Urinary bladder (tissue), 4 donors: ENCODE results near the gene MXD4. TPM values are rescaled to one million over a fixed set of nuclear protein-coding genes. Genes with fewer than 3 reads are reported as not detected.
"Not testable (repeated sequence)": the region's sequence is repeated elsewhere in the genome, so short reads cannot be mapped to it uniquely, and the experiment has no call there.

Experiments used
- DNase-seq: peaks from one replicate; pipeline ENCODE4 v3.0.0-alpha.2; 2015; ENCODE audit errors: extremely low spot score
- H3K27ac ChIP-seq: one replicate; pipeline ENCODE4 v1.5.1; 2013; ENCODE audit warnings: low read depth, mild to moderate bottlenecking, moderate library complexity
- H3K36me3 ChIP-seq: one replicate; pipeline ENCODE4 v1.6.1; 2013; ENCODE audit warnings: mild to moderate bottlenecking, moderate library complexity; ENCODE audit not compliant: insufficient read depth
- H3K4me1 ChIP-seq: one replicate; pipeline ENCODE4 v1.6.1; 2013; ENCODE audit warnings: mild to moderate bottlenecking, moderate library complexity; ENCODE audit not compliant: insufficient read depth
- H3K4me3 ChIP-seq: one replicate; pipeline ENCODE4 v1.5.1; 2013; ENCODE audit warnings: low read depth, low read length
- WGBS: extraction: QIAGEN DNeasy Blood & Tissue Kit; methylation state at CpG from one replicate; pipeline ENCODE4 v1.1.7; 2013; 5-methylcytosine and 5-hydroxymethylcytosine counted together
- polyA plus RNA-seq: library from polyadenylated mRNA; stranded (reverse); fragments of 200-250 nt; gene quantifications from one replicate; pipeline ENCODE4 v1.2.3, GENCODE V29; 2013
- total RNA-seq: library from RNA; depleted of rRNA; stranded (reverse); fragments of >200 nt; gene quantifications from one replicate; pipeline ENCODE4 v1.2.3, GENCODE V29; 2014
- donor health status: healthy with polysubstance abuse.
- donor health status: healthy.

MXD4 gene
- total and polyA plus RNA-seq, 2 donors = 27.3 to 55.2 TPM

GRCh38 chr4:2241410-2242353 is 20.2 kb downstream of the MXD4 start, which contains the start of the genes HAUS3 and POLN:
TSS of gene HAUS3 (minus strand) at chr4:2242121. CDS start at chr4:2240946, 1,175 bp downstream.
TSS of gene POLN (minus strand) at chr4:2242121. CDS start at chr4:2229231, 12,890 bp downstream.
- Histone ChIP-seq H3K4me1 (no peaks in the 10 kb centered on the region), H3K4me3 (peak within 1 kb of the TSS; percentile 84), H3K36me3 (no peaks in the 10 kb centered on the region), H3K27ac (peak within 1 kb of the TSS; percentile 51)
- under 1% methylated on average over 88 of the region's 88 CpGs for WGBS
- DNase-seq = peak; percentile 93

DNA sequence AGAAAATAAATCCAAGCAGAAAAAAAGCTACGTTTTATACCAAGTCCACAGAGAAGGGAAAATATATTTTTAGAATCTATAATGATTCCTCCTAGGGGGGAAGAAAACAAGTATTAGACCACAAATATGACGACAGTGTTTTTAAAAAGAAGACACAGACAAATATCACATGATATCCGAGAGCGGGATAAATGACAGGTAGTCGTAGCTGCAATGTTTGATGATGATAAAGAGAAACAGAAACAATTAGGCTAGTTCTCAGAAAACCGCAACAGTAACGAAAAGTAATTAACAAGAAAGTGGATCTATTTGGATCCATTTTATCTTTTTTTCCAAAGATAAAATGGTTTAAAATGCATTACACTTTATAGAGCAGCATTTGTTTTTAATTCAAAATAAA is 20.9 kb downstream of the MXD4 start:
- H3K36me3 ChIP-seq = no peaks in the 10 kb centered on the region
- WGBS = 9% methylated on average over 7 of the region's 7 CpGs
- no peak overlapping the region for H3K27ac ChIP-seq
- peak overlapping the region; percentile 84 for H3K4me3 ChIP-seq
- DNase-seq = no peak
- H3K4me1 ChIP-seq = no peaks in the 10 kb centered on the region

- 64% methylated on average over 3 of the region's 3 CpGs for WGBS
- H3K36me3 ChIP-seq = no peaks in the 10 kb centered on the region
- no peak overlapping the region for H3K4me3 ChIP-seq
- no peak overlapping the region for H3K27ac ChIP-seq
- DNase-seq = no peak
- H3K4me1 ChIP-seq = no peaks in the 10 kb centered on the region
These were observed 24.8 kb downstream of the MXD4 start for GRCh38 chr4:2236944-2237666.

GRCh38 chr4:2231082-2231481 is 30.8 kb downstream of the MXD4 start:
- WGBS = 98% methylated on average over 6 of the region's 6 CpGs
- H3K36me3 ChIP-seq = no peaks in the 10 kb centered on the region
- H3K4me3 ChIP-seq = no peak overlapping the region
- no peak for DNase-seq
- H3K27ac ChIP-seq = no peak overlapping the region
- no peaks in the 10 kb centered on the region for H3K4me1 ChIP-seq

DNA sequence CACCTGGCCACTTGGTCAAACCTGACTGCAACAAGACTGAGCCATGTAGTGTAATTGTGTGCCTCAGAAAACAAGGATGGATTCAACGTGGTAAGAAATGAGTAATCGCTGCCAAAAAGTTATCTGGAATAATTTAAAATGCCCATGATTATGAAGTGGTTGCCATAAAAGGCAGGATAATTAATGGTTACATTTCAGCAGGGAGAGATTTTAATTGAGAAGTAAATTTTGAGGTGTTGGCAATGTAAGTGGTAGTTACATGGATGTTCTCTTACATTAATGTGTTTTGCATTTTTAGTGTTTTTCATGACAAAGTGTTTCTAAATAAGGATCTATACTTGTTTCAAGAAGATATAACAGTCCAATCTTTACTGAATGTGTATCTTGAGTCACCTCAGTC is 35.6 kb downstream of the MXD4 start:
- 80% methylated on average over 2 of the region's 2 CpGs for WGBS
- DNase-seq = no peak
- no peak overlapping the region for H3K27ac ChIP-seq
- H3K36me3 ChIP-seq = no peaks in the 10 kb centered on the region
- H3K4me1 ChIP-seq = no peaks in the 10 kb centered on the region
- H3K4me3 ChIP-seq = no peak overlapping the region

DNA sequence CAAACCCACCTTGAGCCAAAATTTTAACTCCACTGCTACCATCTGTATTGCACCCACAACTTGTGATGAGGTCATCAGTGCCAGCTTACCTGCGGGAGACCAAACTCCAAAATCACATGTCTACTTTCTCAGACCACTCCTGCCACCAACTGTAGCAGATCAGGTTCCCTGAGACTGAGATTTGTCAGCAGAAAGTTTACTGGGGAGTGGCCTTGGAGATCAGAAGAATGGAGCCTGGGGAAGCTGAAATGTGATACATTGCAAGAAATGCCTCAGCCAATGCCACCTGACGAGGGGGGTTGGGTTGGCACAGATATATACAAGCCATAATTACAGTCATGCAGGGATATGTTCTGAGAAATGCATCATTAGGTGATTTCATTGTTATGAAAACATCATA is 39.1 kb downstream of the MXD4 start:
- Histone ChIP-seq H3K36me3 (no peaks in the 10 kb centered on the region), H3K4me1 (no peaks in the 10 kb centered on the region), H3K27ac (no peak overlapping the region), H3K4me3 (no peak overlapping the region)
- DNase-seq = no peak
- 93% methylated on average over 2 of the region's 2 CpGs for WGBS

DNA sequence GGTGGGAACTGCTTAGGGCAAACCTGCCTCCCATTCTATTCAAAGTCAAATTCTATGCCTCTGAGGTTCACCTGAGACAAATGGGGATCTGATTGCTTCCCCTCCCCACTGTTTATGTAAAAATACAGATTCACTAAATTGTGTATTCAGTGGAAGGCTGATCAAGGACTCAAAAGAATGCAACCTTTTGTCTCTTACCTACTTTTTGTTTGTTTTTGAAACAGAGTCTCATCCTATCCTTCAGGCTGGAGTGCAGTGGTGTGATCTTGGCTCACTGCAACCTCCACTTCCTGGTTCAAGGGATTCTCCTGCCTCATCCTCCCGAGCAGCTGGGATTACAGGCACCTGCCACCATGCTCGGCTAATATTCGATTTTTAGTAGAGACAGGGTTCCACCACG is 40.5 kb downstream of the MXD4 start:
- not testable (repeated sequence) for H3K4me3 ChIP-seq, DNase-seq, H3K27ac ChIP-seq, H3K36me3 ChIP-seq, H3K4me1 ChIP-seq
- WGBS = 54% methylated on average over 4 of the region's 4 CpGs

DNA sequence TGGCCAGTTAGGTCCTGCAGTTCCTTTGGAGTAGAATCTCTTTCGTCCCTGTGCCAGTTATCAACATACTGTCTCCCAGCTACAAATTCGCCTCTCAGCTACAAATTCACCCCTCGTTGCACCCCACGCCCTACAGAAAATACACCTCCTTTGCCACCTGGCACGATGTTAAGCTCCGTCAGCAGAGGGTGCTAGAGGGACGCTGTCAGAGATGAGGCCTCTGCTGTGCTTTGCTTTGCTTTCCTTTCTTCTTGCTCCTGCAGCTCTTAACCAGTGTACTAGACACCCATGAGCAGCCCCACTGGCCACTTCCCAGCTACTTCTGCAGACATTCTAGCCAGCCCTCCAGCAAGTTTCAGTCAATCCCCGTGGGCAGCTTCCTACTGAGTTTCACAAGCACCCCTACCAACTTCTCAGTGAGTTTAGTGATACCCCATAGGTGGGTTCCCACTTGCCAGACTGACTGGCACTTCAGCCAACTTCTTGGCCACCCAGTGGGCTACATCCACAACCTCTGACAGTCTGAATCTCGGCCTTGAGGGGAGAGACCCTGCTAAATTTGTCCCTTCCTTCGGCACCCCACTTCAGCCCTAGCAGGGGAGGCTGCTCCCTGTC is 41.8 kb downstream of the MXD4 start:
- WGBS = 12% methylated on average over 10 of the region's 10 CpGs
- DNase-seq = no peak

DNA sequence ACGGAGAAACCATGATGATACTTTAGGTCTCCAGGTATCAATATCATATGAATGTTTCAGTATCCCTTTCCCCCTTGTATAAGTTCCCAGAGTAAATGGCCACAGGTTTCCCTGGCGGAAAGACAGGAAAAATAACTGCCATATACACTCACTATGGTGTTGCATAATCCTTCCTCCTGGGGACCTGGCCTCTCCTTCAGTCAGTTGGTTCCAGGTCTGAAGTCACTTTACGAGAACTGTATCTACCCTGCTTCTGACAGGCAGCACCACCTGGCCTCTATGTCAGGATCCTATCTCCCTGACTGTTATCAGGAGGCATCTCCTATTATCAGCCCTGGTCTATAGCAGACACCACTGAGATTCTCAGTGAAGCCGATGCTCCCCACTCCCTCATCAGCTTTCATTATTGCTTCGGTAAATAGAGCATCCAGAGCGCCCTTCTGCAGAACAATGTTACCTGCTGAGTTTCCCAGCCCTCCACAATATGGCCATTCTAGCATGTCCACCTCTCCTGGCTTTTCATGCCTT is 42.6 kb downstream of the MXD4 start:
- Histone ChIP-seq H3K27ac (no peak overlapping the region), H3K4me3 (no peak overlapping the region), H3K4me1 (no peaks in the 10 kb centered on the region), H3K36me3 (no peaks in the 10 kb centered on the region)
- WGBS = 85% methylated on average over 6 of the region's 6 CpGs
- no peak for DNase-seq

More for the DNA sequence above, 41.8 kb downstream of the MXD4 start:
- Histone ChIP-seq H3K27ac (no peak overlapping the region), H3K4me3 (no peak overlapping the region), H3K36me3 (no peaks in the 10 kb centered on the region), H3K4me1 (no peaks in the 10 kb centered on the region)

- Histone ChIP-seq H3K27ac (no peak overlapping the region), H3K36me3 (no peaks in the 10 kb centered on the region), H3K4me3 (no peak overlapping the region), H3K4me1 (no peaks in the 10 kb centered on the region)
- 84% methylated on average over 1 of the region's 1 CpG for WGBS
- DNase-seq = no peak
These were observed 43.5 kb downstream of the MXD4 start for GRCh38 chr4:2218436-2218835.

GRCh38 chr4:2217726-2218125 is 44.2 kb downstream of the MXD4 start:
- Histone ChIP-seq H3K4me1 (no peaks in the 10 kb centered on the region), H3K36me3 (no peaks in the 10 kb centered on the region), H3K4me3 (no peak overlapping the region), H3K27ac (no peak overlapping the region)
- WGBS = 66% methylated on average over 3 of the region's 3 CpGs
- DNase-seq = no peak

GRCh38 chr4:2212831-2213230 is 49.1 kb downstream of the MXD4 start:
- no peak for DNase-seq
- Histone ChIP-seq H3K27ac (no peak overlapping the region), H3K4me1 (no peaks in the 10 kb centered on the region), H3K36me3 (no peaks in the 10 kb centered on the region), H3K4me3 (no peak overlapping the region)
- 67% methylated on average over 1 of the region's 1 CpG for WGBS

DNA sequence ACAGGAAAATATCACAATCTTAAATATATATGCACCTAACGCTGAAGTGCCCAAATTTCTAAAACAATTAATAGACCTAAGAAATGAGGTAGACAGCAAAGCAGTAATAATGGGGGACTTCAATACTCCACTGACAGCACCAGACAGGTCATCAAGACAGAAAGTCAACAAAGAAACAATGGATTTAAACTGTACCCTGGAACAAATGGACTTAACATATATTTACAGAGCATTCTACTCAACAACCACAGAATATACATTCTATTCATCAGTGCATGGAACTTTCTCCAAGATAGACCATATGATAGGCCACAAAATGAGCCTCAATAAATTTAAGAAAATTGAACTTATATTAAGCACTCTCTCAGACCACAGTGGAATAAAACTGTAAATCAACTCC is 59.1 kb downstream of the MXD4 start:
- not testable (repeated sequence) for H3K36me3 ChIP-seq, H3K27ac ChIP-seq, DNase-seq, H3K4me1 ChIP-seq, H3K4me3 ChIP-seq
- WGBS = 100% methylated on average over 1 of the region's 1 CpG
